NCI-H1092 treated with DMSO at 0.1 percent for 48 hours (cell line): ENCODE results near the gene RPS6KA5.
"Not testable (repeated sequence)": the region's sequence is repeated elsewhere in the genome, so short reads cannot be mapped to it uniquely, and the experiment has no call there.

ENCODE experiments used
- DNase-seq: peaks from one replicate; lab custom pipeline; 2025; lab: John Stamatoyannopoulos, UW

Gene RPS6KA5

GRCh38 chr14:90870950-90871604 is 189.4 kb downstream of the RPS6KA5 start:
- no peak for DNase-seq

GRCh38 chr14:90867501-90867900 is 192.9 kb downstream of the RPS6KA5 start:
- DNase-seq = no peak

DNA sequence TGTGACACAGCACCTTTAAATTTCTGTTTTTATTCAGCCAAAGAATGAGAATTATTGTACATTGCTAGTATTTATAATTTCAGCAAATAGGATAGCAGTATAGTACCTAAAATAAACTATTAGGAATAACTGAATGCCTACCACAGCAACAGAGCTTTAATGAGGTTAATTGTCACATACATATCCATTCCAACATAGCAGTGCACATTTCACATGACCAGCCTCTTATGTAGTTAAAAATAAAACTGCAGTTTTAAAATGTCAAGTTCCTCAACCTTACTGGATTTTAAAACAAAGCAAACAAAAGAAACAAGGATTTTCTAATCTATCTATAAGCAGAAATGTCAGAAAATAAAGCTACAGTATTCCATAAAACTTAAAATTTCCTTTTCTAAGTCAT is 193.6 kb downstream of the RPS6KA5 start:
- no peak for DNase-seq

GRCh38 chr14:90864741-90865140 is 195.7 kb downstream of the RPS6KA5 start:
- no peak for DNase-seq

- DNase-seq = no peak
These were observed 201.9 kb downstream of the RPS6KA5 start for GRCh38 chr14:90858511-90858910.

GRCh38 chr14:90857866-90858265 is 202.6 kb downstream of the RPS6KA5 start:
- no peak for DNase-seq

GRCh38 chr14:90856115-90856514 is 204.3 kb downstream of the RPS6KA5 start:
- not testable (repeated sequence) for DNase-seq

- no peak for DNase-seq
These were observed 207.3 kb downstream of the RPS6KA5 start for GRCh38 chr14:90853116-90853515.

DNA sequence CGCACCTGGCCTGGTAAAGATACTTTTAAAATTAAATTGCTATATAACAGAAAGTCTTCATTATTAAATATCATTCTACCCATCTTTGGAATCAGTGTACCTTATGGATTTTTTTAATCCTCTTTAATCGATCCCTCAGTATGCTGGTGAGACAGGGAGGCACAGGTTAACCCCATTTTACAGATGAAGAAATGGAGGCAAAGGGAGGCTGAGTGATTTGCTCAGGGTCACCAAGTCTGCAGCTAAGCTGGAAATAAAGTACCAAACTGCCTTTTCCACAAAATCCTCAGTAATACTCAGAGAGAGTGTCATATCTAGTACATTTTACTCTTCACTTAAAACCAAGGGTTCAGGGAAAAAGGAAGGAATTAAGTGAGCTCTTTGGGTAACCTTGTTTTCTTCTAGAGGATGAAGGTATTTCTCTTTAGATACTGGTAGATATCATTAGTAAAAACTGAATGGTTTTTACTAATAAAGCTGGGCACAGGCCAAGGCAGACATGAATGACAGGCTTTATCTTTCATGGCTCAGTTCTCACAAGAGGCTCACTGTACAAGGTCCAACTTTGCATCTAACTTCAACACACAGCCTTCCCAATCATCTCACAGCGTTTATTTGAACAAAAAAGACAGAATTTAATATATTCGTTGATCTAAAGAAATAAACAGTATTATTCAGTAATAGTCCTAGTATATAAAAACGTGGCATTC is 209.0 kb downstream of the RPS6KA5 start:
- no peak for DNase-seq

GRCh38 chr14:90850487-90850886 is 210.0 kb downstream of the RPS6KA5 start:
- no peak for DNase-seq

GRCh38 chr14:90849787-90850444 is 210.5 kb downstream of the RPS6KA5 start:
- no peak for DNase-seq

GRCh38 chr14:90848944-90849731 is 211.3 kb downstream of the RPS6KA5 start:
- no peak for DNase-seq

GRCh38 chr14:90846511-90846910 is 213.9 kb downstream of the RPS6KA5 start:
- no peak for DNase-seq

DNA sequence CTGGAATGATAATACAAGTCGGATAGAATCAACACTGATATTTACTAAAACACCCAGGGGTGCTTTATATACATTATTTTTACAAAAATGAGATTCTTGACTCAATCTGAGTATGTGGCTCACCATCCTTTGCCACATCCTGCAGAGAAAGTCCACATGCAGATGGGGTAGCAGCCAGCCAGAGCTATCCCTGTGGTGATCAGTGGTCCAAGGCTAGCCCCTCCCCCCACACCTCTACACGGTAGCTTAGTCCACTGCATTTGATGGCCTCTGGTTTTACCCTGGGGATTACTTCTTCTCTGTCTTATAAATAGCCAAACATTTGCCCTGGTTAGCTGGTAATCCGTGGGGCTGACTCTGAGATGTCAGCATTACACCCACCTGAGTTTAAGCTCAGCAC is 216.1 kb downstream of the RPS6KA5 start:
- DNase-seq = no peak

GRCh38 chr14:90842726-90843125 is 217.7 kb downstream of the RPS6KA5 start:
- DNase-seq = no peak

DNA sequence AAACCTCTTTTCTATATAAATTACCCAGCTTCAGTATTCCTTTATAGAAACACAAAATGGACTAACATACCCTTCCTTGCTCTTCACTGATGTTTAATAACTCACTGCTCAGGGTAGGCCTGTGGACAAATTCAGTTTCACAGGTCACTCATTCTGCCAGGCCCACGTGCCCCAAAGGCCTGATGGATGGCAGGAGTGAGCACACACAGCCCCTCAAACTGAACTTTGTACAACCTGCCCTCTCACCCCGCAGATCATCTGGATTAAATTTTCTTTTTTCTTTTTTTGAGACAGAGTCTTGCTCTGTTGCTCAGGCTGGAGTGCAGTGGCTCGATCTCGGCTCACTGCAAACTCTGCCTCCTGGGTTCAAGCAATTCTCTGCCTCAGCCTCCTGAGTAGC is 219.8 kb downstream of the RPS6KA5 start:
- not testable (repeated sequence) for DNase-seq

GRCh38 chr14:90839889-90840266 is 220.6 kb downstream of the RPS6KA5 start:
- DNase-seq = no peak

DNA sequence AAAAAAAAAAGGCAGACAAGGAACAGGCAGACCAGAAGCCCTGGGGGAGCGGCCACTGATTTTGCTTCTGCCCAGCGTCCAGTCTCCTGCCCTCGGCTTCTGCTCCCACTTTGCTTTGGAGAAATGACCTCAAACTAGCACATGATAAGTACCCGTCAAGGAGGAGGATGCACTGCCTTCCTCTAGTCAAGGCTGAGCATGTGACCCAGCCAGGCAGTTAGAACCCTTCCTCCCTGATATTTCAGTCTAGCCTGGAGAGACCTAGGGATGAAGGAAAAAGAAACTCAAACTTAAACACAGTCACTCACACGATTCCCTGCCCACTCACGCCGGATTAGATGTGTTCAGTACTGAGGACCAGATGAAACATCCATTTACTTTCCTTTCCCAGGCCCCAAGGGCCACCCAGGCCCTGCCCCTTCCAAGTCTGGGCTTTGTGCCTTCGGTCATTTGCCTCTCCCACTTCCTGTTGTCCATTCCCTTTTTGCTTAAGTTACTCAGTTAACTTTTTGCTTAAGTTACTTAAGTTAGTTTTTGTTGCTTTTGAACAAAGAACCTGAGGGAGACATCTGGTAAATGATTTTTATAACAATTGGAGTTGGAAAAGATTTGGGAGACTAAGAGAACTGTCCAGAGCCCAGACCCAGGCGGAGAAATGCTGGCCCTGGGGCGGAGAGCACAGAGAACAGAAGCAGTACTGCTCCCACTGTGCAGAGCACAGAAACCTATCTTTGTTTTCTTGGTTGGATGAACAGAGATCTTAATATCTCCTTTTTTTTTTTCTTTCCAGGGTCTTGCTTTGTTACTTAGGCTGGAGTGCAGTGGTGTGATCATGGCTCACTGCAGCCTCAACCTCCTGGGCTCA is 221.2 kb downstream of the RPS6KA5 start:
- DNase-seq = no peak

- not testable (repeated sequence) for DNase-seq
These were observed 221.9 kb downstream of the RPS6KA5 start for GRCh38 chr14:90838531-90838930.

DNA sequence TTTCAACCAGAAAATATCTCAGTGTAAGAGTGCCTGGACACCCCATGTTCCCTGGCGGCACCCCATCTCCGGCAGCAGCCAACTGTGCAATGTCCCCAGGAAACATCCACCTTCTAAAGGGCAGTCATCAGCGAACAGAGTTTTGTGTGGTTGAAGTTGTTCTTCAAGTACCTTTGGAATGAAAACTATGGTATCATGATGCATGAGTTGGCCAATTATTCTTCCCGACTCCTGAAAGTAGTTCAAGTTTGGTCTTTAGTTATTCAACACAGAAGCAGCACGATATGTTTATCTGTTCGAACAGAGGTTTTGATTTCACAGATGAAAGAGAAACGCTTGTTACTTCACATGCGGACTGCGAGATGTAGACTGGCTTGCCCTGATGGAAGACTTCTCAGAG is 223.1 kb downstream of the RPS6KA5 start:
- no peak for DNase-seq

- no peak for DNase-seq
These were observed 223.8 kb downstream of the RPS6KA5 start for GRCh38 chr14:90836692-90837063.

GRCh38 chr14:90831821-90832220 is 228.6 kb downstream of the RPS6KA5 start:
- DNase-seq = no peak
